Keratinocyte (primary cell): ENCODE results near the gene PCDHGA2. TPM values are rescaled to one million over a fixed set of nuclear protein-coding genes. Genes with fewer than 3 reads are reported as not detected.
A peak's percentile ranks its signal among the peaks of the same experiment; 100 is the strongest.

Experiments
- DNase-seq: peaks from one replicate; pipeline ENCODE4 v3.0.0-alpha.2; 2011; ENCODE audit warnings: low read depth, missing footprints, low spot score
- FAIRE-seq: peaks from 2 replicates; lab custom pipeline; 2011; peaks lifted over from hg19 to GRCh38; lab: Jason Lieb, UNC
- H2AFZ ChIP-seq: 2 replicates; pipeline ENCODE4 v1.6.0; 2012; ENCODE audit warnings: low read length, control low read depth, inconsistent platforms; ENCODE audit not compliant: control insufficient read depth
- H3K27ac ChIP-seq: 2 replicates; pipeline ENCODE4 v1.5.1; 2011; ENCODE audit warnings: low read length; ENCODE audit not compliant: control insufficient read depth, insufficient read depth
- H3K27me3 ChIP-seq: 3 replicates; pipeline ENCODE4 v1.6.0; 2011; ENCODE audit warnings: low read length; ENCODE audit not compliant: control insufficient read depth, insufficient read depth; ENCODE audit errors: extremely low read depth
- H3K36me3 ChIP-seq, 2 experiments: 2 replicates in 1 of 2; 3 replicates in 1 of 2; pipeline ENCODE4 v1.5.1; 2011; ENCODE audit warnings: low read length in 2 of 2, mild to moderate bottlenecking in 1 of 2; ENCODE audit not compliant: control insufficient read depth in 2 of 2, insufficient read depth in 2 of 2; ENCODE audit errors: extremely low read depth in 1 of 2
- H3K4me1 ChIP-seq: 3 replicates; pipeline ENCODE4 v1.5.1; 2011; ENCODE audit warnings: low read length; ENCODE audit not compliant: control insufficient read depth, insufficient read depth; ENCODE audit errors: extremely low read depth
- H3K4me2 ChIP-seq: 3 replicates; pipeline ENCODE4 v1.6.0; 2011; ENCODE audit warnings: low read depth, low read length; ENCODE audit not compliant: control insufficient read depth, insufficient read depth; ENCODE audit errors: extremely low read depth
- H3K4me3 ChIP-seq, 3 experiments: fragments of 200-600 bp in 1 of 3; sonication (generic) in 1 of 3; 2 replicates in 2 of 3; 3 replicates in 1 of 3; pipeline ENCODE4 v1.5.1; 2011 to 2016; ENCODE audit warnings: low read length in 3 of 3, mild to moderate bottlenecking in 3 of 3, control low read depth in 2 of 3, inconsistent platforms in 1 of 3, low read depth in 1 of 3, mixed read lengths in 1 of 3, mixed run types in 1 of 3, moderate library complexity in 1 of 3; ENCODE audit not compliant: control insufficient read depth in 2 of 3, insufficient read depth in 2 of 3; ENCODE audit errors: extremely low read depth in 1 of 3
- H3K79me2 ChIP-seq: 2 replicates; pipeline ENCODE4 v1.6.0; 2012; ENCODE audit warnings: low read length; ENCODE audit not compliant: control insufficient read depth, insufficient read depth
- H3K9ac ChIP-seq: 3 replicates; pipeline ENCODE4 v1.6.0; 2011; ENCODE audit warnings: low read length; ENCODE audit not compliant: control insufficient read depth, insufficient read depth; ENCODE audit errors: extremely low read depth
- H3K9me1 ChIP-seq: 3 replicates; pipeline ENCODE4 v1.6.0; 2011; ENCODE audit warnings: low read length; ENCODE audit not compliant: control insufficient read depth, insufficient read depth; ENCODE audit errors: extremely low read depth
- H3K9me3 ChIP-seq: 2 replicates; pipeline ENCODE4 v1.5.1; 2012; ENCODE audit warnings: low read depth, low read length; ENCODE audit not compliant: control insufficient read depth
- H4K20me1 ChIP-seq: 3 replicates; pipeline ENCODE4 v1.6.0; 2011; ENCODE audit warnings: low read length; ENCODE audit not compliant: control insufficient read depth, insufficient read depth; ENCODE audit errors: extremely low read depth
- CTCF ChIP-seq, 3 experiments: IDR thresholded peaks in 1 of 3; conservative IDR thresholded peaks in 1 of 3; optimal IDR thresholded peaks in 1 of 3; 2 replicates in 2 of 3; 3 replicates in 1 of 3; pipeline versions ENCODE3 to v1.5.1; 2011; ENCODE audit warnings: low read length in 3 of 3, mild to moderate bottlenecking in 3 of 3, moderate library complexity in 2 of 3, control low read depth in 1 of 3, inconsistent platforms in 1 of 3; ENCODE audit not compliant: insufficient read depth in 2 of 3; ENCODE audit errors: extremely low read depth in 1 of 3
- EZH2 ChIP-seq: IDR thresholded peaks from one replicate; pipeline ENCODE4 v1.6.1; 2012; ENCODE audit warnings: inconsistent platforms, mild to moderate bottlenecking, low read length, moderate library complexity
- dilution Hi-C: fragments of 300-500 bp; cut with MboI; formaldehyde crosslinking; loops from one replicate; pipeline ENCODE4 v1.7.0; 2020; ENCODE audit warnings: low sequenced_read_pairs; ENCODE audit not compliant: extremely low pct_ligation_motif_present
- polyA plus RNA-seq, 5 experiments: library from polyadenylated mRNA; depleted of rRNA in 3 of 5; stranded (reverse) in 3 of 5; stranded (forward) in 1 of 5; unstranded in 1 of 5; fragments of >200 nt; gene quantifications; 1 replicate in 1 of 5; 2 replicates in 3 of 5; 3 replicates in 1 of 5; pipeline versions ENCODE4 v1.2.1 to v1.2.3, GENCODE V29; 2011 to 2012; ENCODE audit warnings: missing spikeins in 2 of 5, low read depth in 1 of 5, low replicate concordance in 1 of 5

Gene PCDHGA2
- polyA plus RNA-seq, 1 donor (not counting 4 experiments of a cell fraction or from before 2014, with no cell fraction given), result 0.14 TPM

GRCh38 chr5:141322261-141322660, 16.3 kb upstream of the PCDHGA2 start:
- H3K36me3 ChIP-seq, result peaks cover 1 to 12% of the 10 kb centered on the region in 2 experiments
- no peak for FAIRE-seq
- no peak overlapping the region for H3K9ac ChIP-seq
- no peak overlapping the region for H3K4me3 ChIP-seq
- dilution Hi-C loops, result no loop called here
- peaks cover 15% of the 10 kb centered on the region for H3K79me2 ChIP-seq
- peaks cover 8% of the 10 kb centered on the region for H3K4me1 ChIP-seq
- H3K9me1 ChIP-seq, result no peaks in the 10 kb centered on the region
- peaks cover 22% of the 10 kb centered on the region for H3K9me3 ChIP-seq
- no peak overlapping the region for H3K27ac ChIP-seq
- H3K4me2 ChIP-seq, result no peak overlapping the region
- H4K20me1 ChIP-seq, result no peaks in the 10 kb centered on the region
- no peaks in the 10 kb centered on the region for H3K27me3 ChIP-seq
- no peak for DNase-seq
- H2AFZ ChIP-seq, result no peak overlapping the region
- no peak for TF ChIP-seq EZH2
- no peak for TF ChIP-seq CTCF (optimal IDR thresholded peaks at IDR 0.05 in 1 of 3, IDR thresholded peaks at IDR 0.05 in 1 of 3, conservative IDR thresholded peaks at IDR 0.05 in 1 of 3; ENCODE audit: extremely low read depth in 1 of 3, insufficient read depth in 2 of 3, low read length in 3 of 3)

DNA sequence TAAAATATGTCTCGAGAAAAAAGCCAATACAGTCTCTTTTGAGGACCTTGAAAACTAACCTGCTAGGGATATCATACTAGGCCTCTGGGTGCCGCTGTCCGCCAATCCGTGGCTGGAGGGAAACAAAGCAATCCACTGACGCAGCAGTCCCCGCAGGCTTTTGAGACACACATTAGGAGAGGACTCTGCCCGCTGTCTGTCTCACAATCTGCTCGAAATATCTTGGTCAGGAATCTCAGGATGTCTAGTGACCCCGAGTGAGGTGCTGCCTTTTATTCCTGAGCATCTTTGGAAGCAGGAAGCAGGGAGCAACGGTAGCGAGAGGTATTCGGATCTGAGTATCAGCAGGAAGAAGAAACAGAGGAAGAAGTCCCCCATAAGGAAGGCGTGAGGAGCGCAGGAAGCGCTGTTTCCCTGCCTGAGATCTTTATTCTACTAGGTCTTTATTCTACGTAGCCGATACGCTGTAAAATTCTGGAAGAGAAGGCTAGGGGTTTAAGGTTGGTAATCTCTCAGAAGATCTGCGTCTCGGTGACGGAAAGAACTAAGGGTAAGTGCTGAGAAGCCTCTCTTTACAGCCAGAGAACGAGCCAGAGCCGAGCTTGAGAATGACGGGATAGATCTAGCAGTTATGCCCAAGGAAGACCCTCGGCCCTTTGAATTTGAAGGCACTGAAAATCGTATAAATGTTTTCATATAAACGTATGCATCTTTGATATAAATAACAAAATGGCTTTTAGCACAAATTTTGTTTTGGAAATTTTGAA, 12.3 kb upstream of the PCDHGA2 start:
- DNase-seq (no peak), FAIRE-seq (no peak)
- no peaks in the 10 kb centered on the region for H3K79me2 ChIP-seq
- no peak overlapping the region for H3K9ac ChIP-seq
- no peaks in the 10 kb centered on the region for H3K9me1 ChIP-seq
- no peaks in the 10 kb centered on the region for H4K20me1 ChIP-seq
- peak; percentile 53 to 62 (median 55) for TF ChIP-seq CTCF (optimal IDR thresholded peaks at IDR 0.05 in 1 of 3, IDR thresholded peaks at IDR 0.05 in 1 of 3, conservative IDR thresholded peaks at IDR 0.05 in 1 of 3; ENCODE audit: extremely low read depth in 1 of 3, insufficient read depth in 2 of 3, low read length in 3 of 3)
- TF ChIP-seq EZH2, result no peak
- dilution Hi-C loops, result no loop called here
- H3K4me2 ChIP-seq, result peak overlapping the region; percentile 62
- peaks cover 1% of the 10 kb centered on the region for H3K27me3 ChIP-seq
- no peaks in the 10 kb centered on the region for H3K4me1 ChIP-seq
- H3K36me3 ChIP-seq, result no peaks in the 10 kb centered on the region
- peak overlapping the region; percentile 34 for H2AFZ ChIP-seq
- H3K9me3 ChIP-seq, result no peaks in the 10 kb centered on the region
- peak overlapping the region; percentile 7 to 53 (median 37) for H3K4me3 ChIP-seq
- no peak overlapping the region for H3K27ac ChIP-seq
